GM21528 (cell line): ENCODE results near the gene SOX1.

Source experiments
- ATAC-seq: cut with Tn5 transposase; IDR thresholded peaks from one replicate; pipeline ENCODE4 v1.9.1; 2021; ENCODE audit warnings: mild to moderate bottlenecking, moderate library complexity; ENCODE audit not compliant: unreplicated experiment, low FRiP score

Gene SOX1

DNA sequence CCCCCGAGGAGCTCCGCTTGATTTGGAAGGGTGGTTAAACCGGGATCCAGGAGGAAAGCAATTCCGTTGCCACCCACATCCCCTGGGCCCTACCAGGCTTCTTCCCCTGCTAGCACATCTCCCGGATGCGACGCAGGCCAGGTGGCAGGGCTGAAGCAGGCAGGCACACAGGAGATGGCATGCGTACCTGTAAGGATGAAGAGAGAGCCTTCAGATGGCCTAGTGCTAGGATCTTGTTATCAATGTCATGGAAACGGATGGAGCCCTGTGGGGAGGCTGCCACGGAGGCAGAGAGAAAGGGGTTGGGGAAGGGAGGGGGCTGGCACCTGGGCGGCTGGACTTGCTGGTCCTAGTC is 8.5 kb upstream of the SOX1 start:
- ATAC-seq, result no peak

DNA sequence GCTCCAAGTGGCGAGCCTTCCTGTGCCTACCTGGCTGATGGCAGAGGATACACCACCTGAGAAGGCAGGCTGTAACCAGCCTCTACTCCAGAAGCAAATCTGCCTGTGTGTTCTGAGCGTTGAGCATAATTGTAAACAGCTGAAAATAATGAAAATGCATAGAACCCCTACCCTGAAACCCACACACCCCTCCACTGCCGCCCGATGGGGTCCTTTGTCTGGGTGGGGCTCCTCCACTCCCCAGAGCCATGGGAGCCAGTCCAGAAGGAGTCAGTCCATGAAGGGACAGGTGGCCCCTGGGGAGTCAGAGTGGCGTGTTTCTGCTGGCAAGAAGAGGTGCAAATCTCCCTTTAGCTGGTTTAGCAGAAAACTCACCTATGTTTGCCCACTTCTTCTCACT is 8.0 kb upstream of the SOX1 start:
- ATAC-seq, result no peak

DNA sequence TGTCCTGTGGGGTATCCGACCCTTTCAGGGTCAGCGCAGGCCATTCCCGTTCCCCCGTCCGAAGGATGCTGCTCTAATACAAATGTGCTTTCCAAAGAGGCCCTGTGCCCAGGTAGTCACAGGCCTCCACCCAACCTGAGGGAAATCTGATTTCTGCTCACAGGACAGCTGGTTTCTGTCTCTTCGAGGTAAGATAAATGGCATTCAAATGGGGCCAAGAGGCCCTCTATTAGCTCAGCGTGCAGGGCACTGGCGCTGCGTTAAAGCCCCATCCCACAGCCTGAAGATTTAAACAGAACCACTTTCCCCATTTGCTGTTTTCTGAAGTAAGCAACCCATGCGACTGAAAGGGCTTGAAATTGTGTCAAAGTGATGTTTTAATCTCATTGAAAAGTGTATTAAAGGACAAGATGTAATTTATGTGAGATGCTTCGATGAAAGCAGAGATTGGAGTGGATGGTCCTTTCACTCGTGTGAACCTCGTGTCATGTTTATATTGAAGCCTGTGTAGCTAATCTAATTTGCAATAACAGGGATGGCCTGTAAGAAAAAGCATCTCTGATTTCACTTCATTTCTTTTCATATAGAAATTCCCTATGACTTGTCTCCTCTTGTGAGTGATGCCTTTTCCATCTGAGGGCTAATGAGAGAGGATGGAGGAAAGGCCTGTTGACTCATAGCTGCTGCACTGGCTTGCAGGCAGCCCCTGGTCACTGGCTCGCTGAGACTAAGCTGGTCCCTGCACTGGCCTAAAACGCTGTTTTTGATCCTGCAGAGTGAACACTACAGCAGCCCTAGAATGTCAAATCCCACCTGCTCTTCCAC is 7.3 kb upstream of the SOX1 start:
- ATAC-seq, result no peak

DNA sequence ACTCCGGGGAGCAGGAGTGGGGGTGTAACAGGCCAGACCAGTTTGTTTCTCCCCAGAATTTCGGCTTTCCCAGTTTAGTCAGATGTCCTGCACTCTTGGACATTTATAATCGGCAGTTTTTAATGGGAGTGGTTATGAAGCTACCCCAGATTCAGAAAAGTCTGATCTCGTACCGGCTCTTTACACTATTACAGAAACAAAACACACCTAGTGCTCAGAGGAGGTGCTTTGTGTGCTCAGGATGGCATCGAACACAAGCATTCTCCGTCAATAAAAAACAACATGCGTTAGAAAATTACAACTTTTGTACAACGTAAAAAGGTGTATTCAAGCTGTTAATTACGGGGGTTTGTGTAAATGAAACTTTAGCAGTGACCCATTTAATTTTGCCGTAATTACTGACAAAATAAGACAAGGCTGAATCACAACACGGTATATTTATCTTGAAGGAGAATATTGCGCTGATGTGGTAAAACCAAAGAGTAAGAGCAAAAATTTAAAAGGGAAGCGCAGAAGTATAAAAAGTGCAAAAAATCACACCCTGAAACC is 6.6 kb upstream of the SOX1 start:
- ATAC-seq, result no peak

DNA sequence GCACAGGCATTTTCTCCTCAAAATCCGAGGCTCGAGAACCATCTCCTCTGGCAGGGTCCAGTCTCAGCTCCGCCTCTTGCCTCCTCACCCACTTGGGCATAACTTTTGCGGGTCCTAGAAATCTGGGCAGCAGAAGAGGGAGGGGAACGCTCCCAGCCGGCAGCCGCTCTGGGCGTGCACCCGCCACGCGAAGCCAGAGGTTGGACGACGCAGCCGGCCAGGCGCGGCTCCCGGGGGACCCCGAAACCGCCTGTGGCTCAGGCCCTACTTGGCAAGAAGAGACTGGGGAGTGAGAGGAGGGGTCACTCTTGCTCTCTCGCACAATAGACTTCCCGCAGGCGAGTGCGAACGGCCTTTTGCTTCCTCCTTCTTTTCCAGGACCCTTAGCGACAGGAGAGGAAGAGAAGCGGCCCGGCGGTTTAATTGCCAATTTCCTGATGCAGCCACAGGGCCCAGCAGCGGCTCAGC is 6.0 kb upstream of the SOX1 start:
- ATAC-seq, result no peak

DNA sequence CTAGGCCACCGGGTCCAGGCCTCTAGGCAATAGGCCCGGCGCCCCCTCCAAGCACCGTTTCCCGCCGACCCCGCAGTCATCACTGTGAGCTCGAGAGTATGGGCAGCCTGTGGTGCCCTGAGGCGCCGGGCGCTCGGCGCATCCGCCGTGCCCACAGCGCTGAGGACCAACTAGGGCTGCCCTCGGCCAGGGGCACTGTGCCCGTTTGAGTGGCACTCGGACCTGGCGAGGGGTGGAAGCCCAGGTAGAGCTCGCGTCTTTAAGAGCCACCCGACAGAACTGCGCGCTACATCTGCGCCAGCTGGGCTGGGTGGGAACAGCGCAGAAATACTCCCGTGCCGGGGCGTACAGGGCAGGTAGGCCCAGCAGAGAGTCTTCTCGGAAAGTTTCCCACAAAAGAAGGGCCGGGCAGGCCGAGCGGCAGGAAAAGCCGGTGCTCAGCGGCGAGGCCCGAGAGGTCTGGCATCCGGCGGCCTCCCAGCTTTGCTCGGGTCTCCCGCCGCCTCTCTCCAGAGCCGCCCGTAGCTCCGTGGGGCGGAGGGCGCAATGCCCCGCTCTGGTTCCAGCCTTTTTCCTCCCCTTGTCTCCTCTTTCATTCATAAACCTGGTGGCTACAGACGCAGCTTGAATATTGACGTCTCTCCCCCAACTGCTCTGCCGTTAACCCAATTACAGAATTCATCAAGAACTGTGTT is 5.4 kb upstream of the SOX1 start:
- no peak for ATAC-seq

DNA sequence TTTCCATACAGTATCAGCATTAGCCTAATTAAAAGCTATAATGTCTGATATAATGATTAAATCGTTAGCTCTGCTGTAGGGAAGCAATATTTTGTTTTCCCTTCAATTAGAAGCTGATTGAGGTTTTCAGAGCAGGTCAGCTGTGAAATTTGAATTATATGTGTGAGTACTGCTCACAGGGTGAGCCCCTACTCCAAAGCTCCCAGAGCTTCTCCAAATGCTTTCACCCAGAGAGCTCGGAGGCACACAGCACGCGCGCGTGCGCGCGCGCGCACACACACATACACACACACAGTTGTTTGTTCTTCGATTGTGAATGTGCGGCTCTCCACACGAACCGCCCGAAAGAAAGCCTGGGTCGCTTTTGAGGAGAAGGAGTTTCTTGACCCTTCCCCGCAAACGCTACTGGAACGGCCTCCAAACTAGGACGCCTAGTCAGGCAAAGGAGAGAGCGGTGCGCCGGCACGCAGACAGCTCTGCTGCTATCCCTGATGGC is 4.8 kb upstream of the SOX1 start:
- ATAC-seq, result no peak

DNA sequence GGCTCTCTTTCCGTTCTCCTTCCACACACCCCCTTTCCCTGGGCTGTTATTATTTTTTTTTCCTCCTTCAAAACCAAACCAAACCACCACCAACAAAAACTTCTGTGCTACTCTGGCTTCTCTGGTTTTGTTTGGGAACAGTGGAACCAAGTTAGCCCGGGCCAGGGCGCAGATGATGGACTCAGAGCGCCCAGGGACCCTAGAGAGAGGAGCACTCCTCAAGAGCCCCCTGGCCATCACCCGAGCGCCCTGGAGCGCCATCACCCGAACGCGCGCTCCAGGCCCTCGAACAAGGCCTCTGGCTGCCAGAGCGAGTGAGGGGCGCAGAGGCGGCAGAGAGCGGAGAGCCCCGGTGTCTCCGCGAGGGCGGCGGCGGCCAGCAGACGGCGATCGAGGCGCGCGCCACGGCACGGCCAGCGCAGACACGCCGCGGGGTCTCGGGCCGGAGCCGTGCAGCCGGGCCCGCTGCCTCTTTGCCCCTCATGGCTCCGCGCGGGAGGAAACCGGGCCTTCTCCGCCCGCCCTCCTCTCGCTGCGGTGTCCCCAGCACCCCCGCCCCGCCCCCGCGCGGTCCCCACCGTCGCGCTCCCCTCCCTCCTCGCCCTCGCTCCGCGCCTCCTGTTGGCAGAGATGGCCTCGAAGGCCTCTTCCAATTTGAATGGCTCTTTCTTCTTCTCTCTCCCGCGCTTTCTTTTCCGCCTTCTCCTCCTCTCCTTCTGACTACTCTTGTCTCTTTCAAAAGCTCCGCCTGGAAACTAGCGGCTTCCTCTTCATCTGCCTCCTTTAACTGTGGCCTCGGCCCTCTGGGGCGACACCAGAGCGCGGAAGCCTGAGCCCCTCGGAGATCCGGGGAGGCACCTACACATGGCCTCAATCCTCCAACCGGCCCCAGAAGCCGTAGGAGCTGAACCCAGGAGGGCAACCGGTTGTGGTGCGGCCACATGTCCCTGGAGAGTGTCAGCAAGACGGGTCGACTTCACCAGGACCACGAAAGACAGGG is 4.1 kb upstream of the SOX1 start:
- no peak for ATAC-seq

DNA sequence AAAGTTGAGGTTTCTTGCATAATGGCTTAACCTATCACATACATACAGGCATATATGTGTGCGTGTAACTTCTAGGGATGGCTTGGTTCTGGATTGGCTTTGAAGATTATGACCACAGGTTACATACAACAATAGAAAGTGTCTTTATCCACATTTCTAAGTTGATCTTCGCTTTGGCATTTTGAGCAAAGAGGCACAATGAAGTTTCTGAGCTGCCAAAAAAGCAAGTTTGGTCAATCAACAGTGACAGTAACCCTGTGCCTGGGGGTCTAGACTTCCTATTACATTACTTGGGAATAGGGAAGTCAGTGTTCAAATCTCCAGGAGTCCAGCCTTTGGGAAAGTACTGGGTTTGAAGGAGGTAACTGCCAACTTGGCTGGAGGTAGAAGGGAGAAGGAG is 3.1 kb upstream of the SOX1 start:
- ATAC-seq, result no peak

DNA sequence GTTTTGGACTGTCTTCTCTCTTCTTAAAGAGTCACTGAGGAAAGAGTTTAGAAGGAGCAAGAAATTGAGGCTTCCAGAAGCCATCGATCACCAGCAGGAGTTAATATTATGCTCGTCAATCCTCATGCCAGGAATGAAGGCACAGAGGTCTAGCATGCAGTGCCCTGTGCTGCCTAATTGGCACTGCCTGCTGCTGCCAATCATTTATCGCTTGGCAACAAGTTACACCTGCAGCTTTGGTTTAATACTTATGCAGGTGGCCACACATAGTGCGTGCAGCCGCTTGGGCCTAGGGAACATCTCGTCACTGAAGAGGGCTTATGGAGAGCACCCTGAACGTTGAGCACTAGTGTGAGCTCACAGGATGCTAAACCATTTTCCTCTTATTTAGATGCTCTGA is 2.7 kb upstream of the SOX1 start:
- ATAC-seq, result no peak

DNA sequence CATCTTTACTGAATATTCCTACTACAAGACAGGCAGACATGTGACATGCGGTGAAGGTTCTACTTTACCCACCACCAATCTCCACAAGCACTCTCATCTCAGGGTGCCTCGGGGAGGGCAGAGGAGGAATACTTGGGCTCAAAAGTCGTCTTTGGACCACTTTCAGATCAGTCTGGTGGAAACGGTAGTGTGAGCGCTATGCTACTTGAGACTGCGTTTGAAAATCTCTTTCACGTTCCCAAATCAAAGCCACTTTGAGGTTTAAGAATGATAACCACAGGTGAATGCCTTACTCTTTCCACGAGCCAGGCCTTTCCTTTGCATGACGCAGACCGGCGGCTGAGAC is 1.5 kb upstream of the SOX1 start:
- ATAC-seq, result no peak

DNA sequence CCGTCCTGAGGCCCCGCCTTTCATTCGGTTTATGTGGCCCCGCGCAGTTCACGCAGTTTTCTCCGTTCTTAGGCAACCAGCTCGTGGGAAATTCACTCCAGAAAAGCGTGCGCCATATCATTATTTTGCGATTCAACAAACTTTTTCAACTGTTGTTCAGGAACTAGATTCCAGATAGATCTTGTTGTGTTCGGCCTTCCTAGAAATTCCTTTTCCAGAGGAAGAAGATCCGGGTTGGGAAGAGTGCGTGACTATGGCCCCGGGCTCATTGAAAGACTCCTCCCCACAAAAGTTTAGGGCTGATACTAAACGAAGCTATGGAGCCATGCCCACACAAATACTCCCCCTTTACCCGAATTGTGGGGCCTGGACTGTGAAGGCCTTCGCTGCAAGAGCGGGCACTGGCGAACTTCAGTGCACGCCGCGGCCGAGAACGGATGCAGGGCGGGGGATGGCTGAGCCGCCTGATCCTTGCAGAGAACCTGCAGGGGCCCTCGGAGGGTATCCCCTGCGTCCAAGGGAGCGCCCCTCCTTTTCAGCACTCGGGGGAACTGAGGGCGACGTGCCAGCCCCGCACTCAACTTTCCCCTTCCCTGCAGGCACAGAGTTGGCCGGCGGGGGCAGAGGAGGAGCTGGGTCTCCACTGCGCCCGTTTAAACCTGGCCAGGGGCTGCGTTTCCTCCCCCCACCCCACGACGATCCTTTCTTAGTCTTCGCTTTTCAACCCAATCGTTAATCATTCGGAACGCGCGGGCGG is 904 bp upstream of the SOX1 start:
- no peak for ATAC-seq

DNA sequence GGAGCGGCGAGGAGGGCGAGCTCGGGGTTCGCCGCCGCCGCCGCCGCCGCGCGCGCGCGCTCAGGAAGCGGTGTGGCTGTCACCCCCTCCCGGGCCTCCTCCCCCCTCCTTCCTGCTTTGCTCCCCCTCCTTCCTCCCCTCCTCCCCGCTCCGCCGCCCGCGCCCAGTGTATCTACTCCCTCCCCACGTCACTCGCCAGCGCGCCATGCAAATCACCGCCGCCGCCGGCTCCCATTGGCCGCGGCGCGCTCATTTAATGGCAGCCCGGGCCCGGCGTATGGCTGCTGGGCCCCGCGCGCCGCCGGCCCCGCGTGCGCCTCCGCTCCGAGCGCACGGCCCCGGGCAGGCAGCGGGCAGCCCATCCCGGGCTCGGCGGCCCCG is 335 bp upstream of the SOX1 start:
- ATAC-seq, result no peak

DNA sequence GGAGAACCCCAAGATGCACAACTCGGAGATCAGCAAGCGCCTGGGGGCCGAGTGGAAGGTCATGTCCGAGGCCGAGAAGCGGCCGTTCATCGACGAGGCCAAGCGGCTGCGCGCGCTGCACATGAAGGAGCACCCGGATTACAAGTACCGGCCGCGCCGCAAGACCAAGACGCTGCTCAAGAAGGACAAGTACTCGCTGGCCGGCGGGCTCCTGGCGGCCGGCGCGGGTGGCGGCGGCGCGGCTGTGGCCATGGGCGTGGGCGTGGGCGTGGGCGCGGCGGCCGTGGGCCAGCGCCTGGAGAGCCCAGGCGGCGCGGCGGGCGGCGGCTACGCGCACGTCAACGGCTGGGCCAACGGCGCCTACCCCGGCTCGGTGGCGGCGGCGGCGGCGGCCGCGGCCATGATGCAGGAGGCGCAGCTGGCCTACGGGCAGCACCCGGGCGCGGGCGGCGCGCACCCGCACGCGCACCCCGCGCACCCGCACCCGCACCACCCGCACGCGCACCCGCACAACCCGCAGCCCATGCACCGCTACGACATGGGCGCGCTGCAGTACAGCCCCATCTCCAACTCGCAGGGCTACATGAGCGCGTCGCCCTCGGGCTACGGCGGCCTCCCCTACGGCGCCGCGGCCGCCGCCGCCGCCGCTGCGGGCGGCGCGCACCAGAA is 1.1 kb downstream of the SOX1 start:
- no peak for ATAC-seq

DNA sequence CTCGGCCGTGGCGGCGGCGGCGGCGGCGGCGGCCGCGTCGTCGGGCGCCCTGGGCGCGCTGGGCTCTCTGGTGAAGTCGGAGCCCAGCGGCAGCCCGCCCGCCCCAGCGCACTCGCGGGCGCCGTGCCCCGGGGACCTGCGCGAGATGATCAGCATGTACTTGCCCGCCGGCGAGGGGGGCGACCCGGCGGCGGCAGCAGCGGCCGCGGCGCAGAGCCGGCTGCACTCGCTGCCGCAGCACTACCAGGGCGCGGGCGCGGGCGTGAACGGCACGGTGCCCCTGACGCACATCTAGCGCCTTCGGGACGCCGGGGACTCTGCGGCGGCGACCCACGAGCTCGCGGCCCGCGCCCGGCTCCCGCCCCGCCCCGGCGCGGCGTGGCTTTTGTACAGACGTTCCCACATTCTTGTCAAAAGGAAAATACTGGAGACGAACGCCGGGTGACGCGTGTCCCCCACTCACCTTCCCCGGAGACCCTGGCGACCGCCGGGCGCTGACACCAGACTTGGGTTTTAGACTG is 1.7 kb downstream of the SOX1 start:
- no peak for ATAC-seq

DNA sequence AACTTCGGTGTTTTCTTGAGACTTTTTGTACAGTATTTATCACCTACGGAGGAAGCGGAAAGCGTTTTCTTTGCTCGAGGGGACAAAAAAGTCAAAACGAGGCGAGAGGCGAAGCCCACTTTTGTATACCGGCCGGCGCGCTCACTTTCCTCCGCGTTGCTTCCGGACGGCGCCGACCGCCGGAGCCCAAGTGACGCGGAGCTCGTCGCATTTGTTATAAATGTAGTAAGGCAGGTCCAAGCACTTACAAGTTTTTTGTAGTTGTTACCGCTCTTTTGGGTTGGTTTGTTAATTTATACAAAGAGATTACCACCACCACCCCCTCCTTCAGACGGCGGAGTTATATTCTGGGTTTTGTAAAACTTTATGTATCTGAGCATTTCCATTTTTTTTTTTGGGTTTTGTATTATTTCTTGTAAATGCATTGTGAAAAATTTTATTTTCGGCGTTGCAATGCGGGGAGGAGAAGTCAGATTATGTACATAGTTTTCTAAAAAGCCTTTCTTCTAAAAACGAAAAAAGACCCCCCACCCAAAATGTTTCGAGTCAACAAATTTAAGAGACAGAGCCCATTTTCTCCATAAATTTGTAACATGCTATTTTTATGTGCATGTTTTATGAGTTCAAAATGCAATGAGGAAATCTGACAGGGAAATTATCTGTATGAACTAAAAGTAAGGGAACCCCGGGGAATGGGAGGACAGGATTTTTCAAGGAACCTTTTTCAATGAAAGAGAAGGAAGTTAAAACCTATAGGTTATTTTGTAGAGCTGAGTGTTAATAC is 2.3 kb downstream of the SOX1 start:
- ATAC-seq, result no peak

DNA sequence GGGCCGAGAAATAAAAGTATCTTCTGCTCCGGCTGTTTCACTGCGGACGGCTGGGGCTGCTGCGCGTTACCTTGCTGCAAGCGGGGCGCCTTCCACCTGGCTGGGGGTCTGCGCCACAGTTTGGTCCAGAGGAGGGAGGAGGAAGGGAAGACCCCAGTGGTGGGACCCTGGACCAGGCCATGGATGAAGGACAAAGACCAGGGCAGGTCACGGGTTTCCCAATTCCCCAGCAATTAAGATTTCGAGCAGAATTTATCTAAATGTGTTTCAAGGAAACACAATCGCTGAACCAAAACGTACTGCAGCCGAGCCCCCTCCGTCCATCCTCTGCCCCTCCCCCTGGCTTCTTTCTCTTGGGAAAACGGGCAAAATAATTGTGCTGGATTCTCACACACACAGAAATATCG is 2.9 kb downstream of the SOX1 start:
- no peak for ATAC-seq

DNA sequence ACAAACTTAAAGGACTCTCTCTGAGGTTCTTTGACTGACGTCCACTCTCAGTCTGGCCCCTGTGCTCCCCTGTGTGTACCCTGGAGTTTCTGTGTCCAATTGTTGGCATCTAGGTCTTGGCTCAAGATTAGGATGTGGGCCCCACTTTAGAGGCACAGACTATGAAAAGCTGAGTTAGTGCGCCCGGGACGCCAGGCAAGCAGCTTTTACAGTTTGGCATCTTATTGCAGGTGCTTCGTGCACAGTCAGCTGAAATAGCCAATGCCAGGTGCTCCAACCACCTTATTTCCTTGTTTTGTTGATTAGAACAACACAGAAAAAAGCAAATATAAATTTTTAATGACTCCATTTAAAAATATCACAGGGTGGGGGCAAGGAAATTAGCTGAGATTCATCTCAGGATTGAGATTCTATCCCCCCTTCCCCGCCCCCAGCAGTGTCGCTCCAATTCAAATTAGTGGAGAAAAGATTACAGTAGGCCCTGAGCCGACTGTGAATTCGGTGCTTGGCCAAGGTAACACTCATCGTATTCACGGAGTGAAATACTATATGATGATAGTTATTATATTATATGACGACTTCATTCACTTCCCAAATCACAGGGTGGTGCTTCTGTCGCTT is 4.3 kb downstream of the SOX1 start:
- no peak for ATAC-seq
